ENCODE measurements around the gene PLA2G2F. TPM values are rescaled to one million over a fixed set of nuclear protein-coding genes. Genes with fewer than 3 reads are reported as not detected.

PLA2G2F gene
- total RNA-seq, 1 donor from 2014 or later: 9.2 TPM

- no peak for DNase-seq (ENCODE audit: low read depth)
Observed at GRCh38 chr1:20164694-20165202, 25.6 kb downstream of the PLA2G2F start.

GRCh38 chr1:20165522-20165951 is 26.4 kb downstream of the PLA2G2F start:
- H3K4me3 ChIP-seq (ENCODE audit: low read depth, low read length): no peak overlapping the region
- H3K36me3 ChIP-seq (ENCODE audit: control insufficient read depth, insufficient read depth, low read length): no peaks in the 10 kb centered on the region
- no peak for DNase-seq (ENCODE audit: low read depth)
- peak; percentile 21 for TF ChIP-seq CTCF (IDR thresholded peaks at IDR 0.05; ENCODE audit: insufficient read depth, low read length, poor library complexity, severe bottlenecking)
- peaks cover 7% of the 10 kb centered on the region for H3K27me3 ChIP-seq (ENCODE audit: control insufficient read depth, insufficient read depth, low read length)

More at GRCh38 chr1:20164694-20165202, 25.6 kb downstream of the PLA2G2F start:
- Histone ChIP-seq H3K27me3 (ENCODE audit: control insufficient read depth, insufficient read depth, low read length) (peaks cover 7% of the 10 kb centered on the region), H3K36me3 (ENCODE audit: control insufficient read depth, insufficient read depth, low read length) (no peaks in the 10 kb centered on the region), H3K4me3 (ENCODE audit: low read depth, low read length) (no peak overlapping the region)
- TF ChIP-seq CTCF (IDR thresholded peaks at IDR 0.05; ENCODE audit: insufficient read depth, low read length, poor library complexity, severe bottlenecking): no peak

- TF ChIP-seq CTCF (IDR thresholded peaks at IDR 0.05; ENCODE audit: insufficient read depth, low read length, poor library complexity, severe bottlenecking): no peak
- DNase-seq (ENCODE audit: low read depth): no peak
- peaks cover 7% of the 10 kb centered on the region for H3K27me3 ChIP-seq (ENCODE audit: control insufficient read depth, insufficient read depth, low read length)
- H3K4me3 ChIP-seq (ENCODE audit: low read depth, low read length): no peak overlapping the region
- H3K36me3 ChIP-seq (ENCODE audit: control insufficient read depth, insufficient read depth, low read length): no peaks in the 10 kb centered on the region
Observed at GRCh38 chr1:20166051-20166450, 26.9 kb downstream of the PLA2G2F start.

- DNase-seq (ENCODE audit: low read depth): no peak
- TF ChIP-seq CTCF (IDR thresholded peaks at IDR 0.05; ENCODE audit: insufficient read depth, low read length, poor library complexity, severe bottlenecking): no peak
- peaks cover 7% of the 10 kb centered on the region for H3K27me3 ChIP-seq (ENCODE audit: control insufficient read depth, insufficient read depth, low read length)
- no peaks in the 10 kb centered on the region for H3K36me3 ChIP-seq (ENCODE audit: control insufficient read depth, insufficient read depth, low read length)
- no peak overlapping the region for H3K4me3 ChIP-seq (ENCODE audit: low read depth, low read length)
Observed at GRCh38 chr1:20167126-20167525, 28.0 kb downstream of the PLA2G2F start.

- DNase-seq (ENCODE audit: low read depth): no peak
- TF ChIP-seq CTCF (IDR thresholded peaks at IDR 0.05; ENCODE audit: insufficient read depth, low read length, poor library complexity, severe bottlenecking): no peak
- Histone ChIP-seq H3K4me3 (ENCODE audit: low read depth, low read length) (no peak overlapping the region), H3K27me3 (ENCODE audit: control insufficient read depth, insufficient read depth, low read length) (peaks cover 7% of the 10 kb centered on the region), H3K36me3 (ENCODE audit: control insufficient read depth, insufficient read depth, low read length) (no peaks in the 10 kb centered on the region)
Observed at GRCh38 chr1:20168564-20169491, 29.7 kb downstream of the PLA2G2F start.

Measured in kidney epithelial cell (primary cell).